ENCODE results near the gene NR3C2. TPM values are rescaled to one million over a fixed set of nuclear protein-coding genes. Genes with fewer than 3 reads are reported as not detected.

NR3C2 gene
- total RNA-seq, 1 experiment from 2014 or later = 0.96 TPM

GRCh38 chr4:148333265-148333664 is 108.9 kb downstream of the NR3C2 start:
- Histone ChIP-seq H3K27ac (no peak overlapping the region), H3K4me2 (no peak overlapping the region), H3K36me3 (ENCODE audit: low read depth) (no peaks in the 10 kb centered on the region), H2AFZ (no peak overlapping the region), H3K4me1 (replicated peaks; ENCODE audit: insufficient read depth) (no peaks in the 10 kb centered on the region), H3F3A (ENCODE audit: insufficient read depth, low read depth) (no peaks in the 10 kb centered on the region), H4K20me1 (ENCODE audit: insufficient read depth) (no peaks in the 10 kb centered on the region), H3K27me3 (ENCODE audit: insufficient read depth, low read depth) (no peaks in the 10 kb centered on the region), H3K9me2 (ENCODE audit: insufficient read depth) (no peaks in the 10 kb centered on the region), H3K4me3 (no peak overlapping the region), H3K9me3 (ENCODE audit: insufficient read depth, low read depth) (no peaks in the 10 kb centered on the region), H3K79me2 (ENCODE audit: low read depth) (no peaks in the 10 kb centered on the region)
- BruUV-seq (replicated peaks) = no TSS peak
- no peak for DNase-seq
- no peak for TF ChIP-seq CTCF (conservative IDR thresholded peaks at IDR 0.05)
- intact Hi-C loops (cut with micrococcal nuclease; ENCODE audit: unreplicated experiment) = no loop called here
- CTCF ChIA-PET = no interaction called here
- POLR2A ChIA-PET (ENCODE audit: unreplicated experiment) = no interaction called here

- H3F3A ChIP-seq (ENCODE audit: insufficient read depth, low read depth) = no peaks in the 10 kb centered on the region
- no peak overlapping the region for H3K27ac ChIP-seq
- H4K20me1 ChIP-seq (ENCODE audit: insufficient read depth) = no peaks in the 10 kb centered on the region
- no TSS peak for BruUV-seq (replicated peaks)
- no peaks in the 10 kb centered on the region for H3K9me3 ChIP-seq (ENCODE audit: insufficient read depth, low read depth)
- no peaks in the 10 kb centered on the region for H3K79me2 ChIP-seq (ENCODE audit: low read depth)
- POLR2A ChIA-PET (ENCODE audit: unreplicated experiment) = no interaction called here
- no peaks in the 10 kb centered on the region for H3K36me3 ChIP-seq (ENCODE audit: low read depth)
- no peaks in the 10 kb centered on the region for H3K9me2 ChIP-seq (ENCODE audit: insufficient read depth)
- no peak overlapping the region for H3K4me2 ChIP-seq
- H3K4me3 ChIP-seq = no peak overlapping the region
- intact Hi-C loops (cut with micrococcal nuclease; ENCODE audit: unreplicated experiment) = no loop called here
- CTCF ChIA-PET = no interaction called here
- H3K4me1 ChIP-seq (replicated peaks; ENCODE audit: insufficient read depth) = no peaks in the 10 kb centered on the region
- TF ChIP-seq EZH2 (IDR thresholded peaks at IDR 0.05; ENCODE audit: low read depth) (no peak), CTCF (conservative IDR thresholded peaks at IDR 0.05) (no peak)
- no peak overlapping the region for H2AFZ ChIP-seq
- no peaks in the 10 kb centered on the region for H3K27me3 ChIP-seq (ENCODE audit: insufficient read depth, low read depth)
- DNase-seq = no peak
Measured at GRCh38 chr4:148332486-148332885, 109.7 kb downstream of the NR3C2 start.

GRCh38 chr4:148330724-148331123 is 111.5 kb downstream of the NR3C2 start:
- no peaks in the 10 kb centered on the region for H3F3A ChIP-seq (ENCODE audit: insufficient read depth, low read depth)
- no peaks in the 10 kb centered on the region for H3K9me2 ChIP-seq (ENCODE audit: insufficient read depth)
- no peak for DNase-seq
- CTCF ChIA-PET = no interaction called here
- intact Hi-C loops (cut with micrococcal nuclease; ENCODE audit: unreplicated experiment) = no loop called here
- H3K4me2 ChIP-seq = no peak overlapping the region
- H3K36me3 ChIP-seq (ENCODE audit: low read depth) = no peaks in the 10 kb centered on the region
- H2AFZ ChIP-seq = no peak overlapping the region
- H3K4me1 ChIP-seq (replicated peaks; ENCODE audit: insufficient read depth) = no peaks in the 10 kb centered on the region
- H3K4me3 ChIP-seq = no peak overlapping the region
- H3K27ac ChIP-seq = no peak overlapping the region
- H4K20me1 ChIP-seq (ENCODE audit: insufficient read depth) = no peaks in the 10 kb centered on the region
- no TSS peak for BruUV-seq (replicated peaks)
- TF ChIP-seq CTCF (conservative IDR thresholded peaks at IDR 0.05) (no peak), EZH2 (IDR thresholded peaks at IDR 0.05; ENCODE audit: low read depth) (no peak)
- POLR2A ChIA-PET (ENCODE audit: unreplicated experiment) = no interaction called here
- no peaks in the 10 kb centered on the region for H3K79me2 ChIP-seq (ENCODE audit: low read depth)
- no peaks in the 10 kb centered on the region for H3K27me3 ChIP-seq (ENCODE audit: insufficient read depth, low read depth)
- no peaks in the 10 kb centered on the region for H3K9me3 ChIP-seq (ENCODE audit: insufficient read depth, low read depth)

Measured in PC-9 (cell line).